HG03103 (cell line): ENCODE measurements around the gene GTPBP4.
A peak's percentile ranks its signal among the peaks of the same experiment; 100 is the strongest.
"Not testable (repeated sequence)": the region's sequence is repeated elsewhere in the genome, so short reads cannot be mapped to it uniquely, and the experiment has no call there.

Experiments
- ATAC-seq: cut with Tn5 transposase; IDR thresholded peaks from one replicate; pipeline ENCODE4 v1.9.1; 2021; ENCODE audit warnings: low read depth; ENCODE audit not compliant: unreplicated experiment

GTPBP4 gene

DNA sequence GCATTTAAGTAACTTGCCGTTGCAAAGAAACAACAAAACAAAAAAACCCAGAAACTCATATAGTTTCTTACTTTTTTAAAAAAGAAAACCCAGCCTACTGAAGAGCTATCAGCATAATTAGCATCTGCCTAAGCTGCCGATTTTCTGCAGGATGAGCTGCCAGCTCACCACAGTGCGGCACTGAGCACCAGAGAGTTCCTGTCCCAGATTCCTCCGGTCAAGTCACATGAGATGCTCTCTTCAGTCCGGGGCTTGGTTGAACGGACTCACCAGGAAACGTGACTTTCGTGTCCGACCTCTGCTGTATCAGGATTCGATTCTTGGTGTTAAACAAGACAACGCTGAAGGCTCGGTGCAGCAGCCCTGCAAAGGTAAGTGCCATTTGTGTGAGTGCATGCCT lies 34.2 kb downstream of the GTPBP4 start:
- ATAC-seq, result no peak

DNA sequence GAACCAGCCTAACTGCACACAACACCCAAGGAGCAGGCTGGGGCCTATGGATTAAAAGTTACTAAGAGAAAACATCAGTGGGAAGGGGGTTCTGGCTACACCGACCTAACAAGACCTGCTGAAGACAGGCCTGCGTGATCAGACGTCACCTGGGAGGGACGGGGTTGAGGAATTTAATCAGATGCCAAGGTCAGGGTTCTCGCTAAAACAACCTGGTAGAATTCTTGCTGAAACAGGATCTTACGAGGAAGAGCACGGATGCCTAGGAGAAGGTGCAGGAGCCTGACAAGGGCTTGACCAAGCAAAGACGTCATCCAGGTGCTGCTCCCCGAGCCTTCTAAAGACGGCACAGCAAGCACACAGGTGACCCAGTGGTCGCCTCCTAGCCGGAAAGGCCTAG lies 35.9 kb downstream of the GTPBP4 start:
- no peak for ATAC-seq

DNA sequence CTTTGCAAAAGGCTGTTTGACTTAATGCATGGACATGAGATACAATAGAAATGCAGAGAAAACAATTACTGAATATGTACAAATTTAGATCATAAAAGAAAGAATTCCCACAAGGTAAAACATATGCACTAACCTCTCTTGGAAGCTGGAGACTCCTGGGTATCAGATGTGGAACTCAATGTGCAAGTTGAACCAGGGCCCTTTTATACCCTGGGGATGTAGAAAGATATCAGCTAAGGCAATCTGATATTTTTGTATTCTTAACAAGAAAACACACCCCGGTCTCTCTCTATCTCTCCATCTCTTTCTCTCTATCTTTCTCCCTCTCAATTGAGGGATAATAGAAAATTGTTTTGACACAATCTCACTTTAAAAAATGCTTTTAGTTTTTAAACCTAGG lies 37.4 kb downstream of the GTPBP4 start, which contains the start of gene IDI2:
IDI2 (minus strand) TSS at position 177 of the 400 bp plus-strand sequence. CDS start 1,136 bp downstream, outside the sequence.
- ATAC-seq, result no peak

GRCh38 chr10:1026578-1026977 lies 38.3 kb downstream of the GTPBP4 start:
- no peak for ATAC-seq

- no peak for ATAC-seq
These were observed 41.6 kb downstream of the GTPBP4 start for GRCh38 chr10:1029838-1030237.

DNA sequence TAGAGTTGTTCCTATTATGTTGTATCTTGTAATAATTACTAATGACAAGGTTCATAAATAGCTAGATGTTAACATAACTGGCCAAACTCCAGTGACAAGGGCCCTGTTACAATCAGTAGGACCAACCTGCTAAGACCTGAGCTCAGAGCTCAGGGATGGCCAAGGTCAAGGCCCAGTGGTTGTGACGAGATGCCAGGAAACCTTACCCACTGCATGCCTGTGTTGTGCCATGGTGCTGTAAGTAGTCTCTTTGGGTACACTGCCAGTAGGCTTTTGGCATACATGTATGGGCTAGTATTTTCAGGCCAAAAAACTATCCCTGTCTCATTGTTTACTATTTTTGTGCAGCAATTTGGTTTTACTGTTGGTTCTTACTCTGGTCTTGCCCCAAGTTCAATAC lies 45.4 kb downstream of the GTPBP4 start:
- ATAC-seq, result no peak

DNA sequence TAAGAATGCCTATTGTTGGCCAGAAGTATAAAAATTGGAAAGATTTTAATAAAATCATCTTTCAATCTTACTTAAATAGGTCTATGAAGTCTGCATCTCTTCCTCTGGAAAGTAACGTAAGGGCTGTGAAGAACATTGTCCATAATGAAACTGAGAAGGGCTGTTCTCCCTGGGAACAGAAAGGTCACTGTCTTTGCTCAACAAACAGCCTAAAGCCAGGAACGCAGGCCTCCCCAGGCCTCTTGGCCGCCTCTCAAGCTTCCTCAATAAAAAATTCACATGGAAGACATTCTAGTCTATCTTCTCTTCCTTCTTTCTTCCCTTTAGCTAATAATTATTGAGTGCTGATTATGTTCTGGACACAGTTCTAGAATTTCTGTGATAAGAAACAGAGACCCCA lies 46.5 kb downstream of the GTPBP4 start:
- ATAC-seq, result no peak

- ATAC-seq, result no peak
These were observed 47.0 kb downstream of the GTPBP4 start for GRCh38 chr10:1035201-1035600.

GRCh38 chr10:1036341-1036791 lies 48.1 kb downstream of the GTPBP4 start:
- ATAC-seq, result peak; percentile 70

GRCh38 chr10:1037098-1037497 lies 48.9 kb downstream of the GTPBP4 start:
- no peak for ATAC-seq

GRCh38 chr10:1038769-1039168 lies 50.5 kb downstream of the GTPBP4 start:
- ATAC-seq, result not testable (repeated sequence)

GRCh38 chr10:1040133-1040532 lies 51.9 kb downstream of the GTPBP4 start:
- no peak for ATAC-seq

DNA sequence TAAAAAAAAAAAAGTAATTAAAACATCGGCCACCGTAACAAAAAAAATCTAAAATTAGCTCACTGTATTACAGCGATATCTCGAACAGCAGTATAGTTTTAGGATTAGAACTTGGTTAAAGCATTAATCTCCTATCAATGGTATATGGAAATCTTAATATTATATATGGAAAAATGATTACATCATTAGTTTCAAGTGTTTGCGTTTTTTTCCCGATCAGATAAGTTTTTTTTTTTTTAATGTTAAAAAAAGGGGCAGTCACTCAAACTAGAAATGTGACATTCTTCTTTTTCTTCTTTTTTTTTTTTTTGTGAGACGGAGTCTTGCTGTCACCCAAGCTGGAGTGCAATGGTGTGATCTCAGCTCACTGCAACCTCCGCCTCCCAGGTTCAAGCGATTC lies 53.3 kb downstream of the GTPBP4 start:
- no peak for ATAC-seq

- ATAC-seq, result peak; percentile 51
These were observed 55.3 kb downstream of the GTPBP4 start for GRCh38 chr10:1043532-1043995.

DNA sequence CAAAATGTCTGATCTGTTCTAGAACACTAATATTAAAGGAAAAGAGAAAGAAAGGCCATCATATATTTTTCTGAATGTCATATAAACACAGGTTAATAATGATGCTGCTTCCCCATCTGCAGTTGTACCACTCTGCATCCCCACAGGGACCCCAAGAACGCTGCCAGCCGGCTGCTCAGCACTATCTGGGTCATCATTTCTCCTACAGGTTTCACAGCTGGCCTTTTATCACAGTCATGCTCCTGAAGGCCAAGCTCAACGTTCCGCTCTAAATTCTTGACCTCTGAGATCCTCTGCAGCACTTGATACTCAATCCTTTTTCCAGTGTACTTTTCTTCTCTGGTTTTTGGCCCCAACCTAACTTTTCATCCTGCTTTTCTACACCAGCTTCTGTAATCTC lies 55.9 kb downstream of the GTPBP4 start:
- no peak for ATAC-seq

DNA sequence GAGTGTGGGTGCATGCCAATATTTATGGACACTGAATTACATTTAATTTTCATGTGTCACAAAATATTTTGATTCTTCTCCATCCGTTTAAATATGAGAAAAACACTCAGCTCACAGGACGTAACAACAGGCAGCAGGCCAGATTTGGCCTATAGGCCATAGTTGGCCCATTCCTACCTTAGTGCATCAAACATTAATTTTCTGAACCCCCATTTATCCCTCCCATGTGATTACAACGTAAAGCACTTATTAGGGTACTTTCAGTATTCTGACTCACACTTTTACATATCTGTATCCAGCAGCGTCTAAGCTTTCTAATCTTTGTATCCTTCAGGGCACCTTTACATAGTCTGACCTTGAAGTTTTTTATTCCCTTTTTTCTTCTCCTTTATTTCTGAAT lies 56.7 kb downstream of the GTPBP4 start:
- ATAC-seq, result no peak

- no peak for ATAC-seq
These were observed 57.2 kb downstream of the GTPBP4 start for GRCh38 chr10:1045415-1045814.

- no peak for ATAC-seq
These were observed 59.7 kb downstream of the GTPBP4 start for GRCh38 chr10:1047937-1048336.

DNA sequence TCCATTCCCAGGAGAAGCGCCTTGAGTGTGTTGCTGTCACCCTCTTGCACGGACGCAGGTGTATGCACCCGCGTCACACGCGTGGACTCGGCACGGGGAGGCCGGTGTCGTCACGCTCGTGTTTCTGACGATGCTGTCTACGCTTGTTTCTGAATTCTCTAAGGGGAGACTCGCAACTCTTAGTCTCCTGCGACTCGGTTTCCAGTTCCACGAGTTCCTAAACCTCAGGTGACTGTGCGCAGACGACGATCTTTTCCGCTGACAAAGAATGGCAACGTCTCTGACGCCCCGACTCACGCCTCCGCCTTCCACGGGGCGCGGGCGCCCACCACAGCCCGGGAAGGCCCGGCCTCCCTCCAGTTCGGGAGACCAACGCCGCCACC lies 60.1 kb downstream of the GTPBP4 start:
- peak; percentile 2 for ATAC-seq

DNA sequence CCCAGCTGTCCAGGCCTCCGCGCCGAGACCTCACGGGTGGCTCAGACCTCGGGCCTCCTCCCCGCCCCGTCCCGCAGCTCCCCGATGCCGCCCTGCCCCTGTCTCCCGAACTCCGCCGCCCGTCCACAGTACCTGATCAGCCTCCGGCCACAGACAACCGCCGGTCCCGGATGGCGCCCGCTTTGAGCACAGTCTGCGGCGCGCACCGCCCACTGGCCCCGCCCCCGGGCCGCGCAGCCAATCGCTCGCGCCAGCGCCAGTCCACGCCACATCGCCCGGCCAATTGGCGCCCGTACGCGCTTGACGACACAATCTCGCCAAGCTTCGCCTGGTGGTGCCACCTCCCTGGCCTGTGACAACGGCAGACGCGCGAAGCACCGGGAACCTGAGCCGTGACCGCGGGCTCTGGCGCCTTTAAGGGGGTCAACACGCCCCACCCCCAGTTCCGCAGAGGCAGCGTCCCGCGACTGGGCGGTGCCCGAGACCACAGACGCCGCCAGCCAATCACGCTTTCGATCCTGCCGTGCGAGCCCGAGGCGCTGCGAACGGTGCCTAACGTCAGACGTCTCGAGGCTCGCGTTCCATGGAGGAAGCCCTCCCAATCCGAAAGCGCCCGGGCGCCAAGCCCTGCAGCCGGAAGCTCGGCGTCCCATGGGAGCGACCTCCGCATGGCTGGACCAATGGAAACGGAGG lies 60.6 kb downstream of the GTPBP4 start, which contains the start of gene IDI1:
IDI1 (minus strand) TSS at position 388 of the 693 bp plus-strand sequence; CDS start at position 272, 116 bp downstream.
- peak; percentile 73 for ATAC-seq

- ATAC-seq, result no peak
These were observed 61.3 kb downstream of the GTPBP4 start for GRCh38 chr10:1049425-1049958.

DNA sequence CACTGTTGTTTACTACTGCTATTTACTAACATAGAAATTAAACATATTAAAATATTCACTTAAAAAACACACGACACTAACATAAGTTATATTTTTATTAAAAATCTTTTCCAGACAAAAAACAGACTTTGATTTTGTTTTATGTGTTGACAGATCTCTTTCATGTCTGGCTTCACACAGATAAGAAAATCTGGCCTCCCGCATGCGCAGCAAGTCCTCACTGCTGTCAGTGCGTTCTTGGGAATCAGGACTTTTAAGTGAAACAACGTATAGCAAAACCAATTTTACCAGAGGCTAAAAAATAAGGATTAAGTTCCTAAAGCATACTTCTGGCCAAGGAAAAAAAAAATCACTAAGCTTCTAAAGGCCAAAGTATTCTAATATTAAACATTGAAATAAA lies 61.9 kb downstream of the GTPBP4 start:
- no peak for ATAC-seq
